ENCODE data around the gene NSMCE3.

NSMCE3 gene

DNA sequence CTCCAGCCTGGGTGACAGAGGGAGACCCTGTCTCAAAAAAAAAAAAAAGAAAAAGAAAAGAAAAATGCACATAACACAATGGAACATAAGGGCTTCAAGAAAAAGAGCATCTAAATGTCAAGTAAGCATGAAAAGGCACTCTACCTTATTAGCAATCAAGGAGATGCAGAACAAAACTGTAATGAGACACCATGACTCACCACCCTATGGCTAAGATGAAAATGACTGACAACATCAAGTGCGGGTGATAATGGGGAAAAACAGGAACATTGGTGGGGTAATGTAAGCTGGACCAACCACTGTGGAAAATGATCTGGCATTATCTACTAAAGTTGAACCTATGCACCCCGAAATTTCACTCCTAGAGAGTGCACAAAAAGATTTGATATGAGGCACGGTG lies 19.6 kb upstream of the NSMCE3 start:
- Histone ChIP-seq H3K9me3 (ENCODE audit: insufficient read depth, low read length) (no peaks in the 10 kb centered on the region), H4K20me1 (ENCODE audit: insufficient read depth, low read length) (no peaks in the 10 kb centered on the region), H3K9ac (ENCODE audit: low read length) (no peak overlapping the region), H3K36me3 (replicated peaks; ENCODE audit: low read depth, low read length) (no peaks in the 10 kb centered on the region), H3K27ac (ENCODE audit: low read length) (no peak overlapping the region), H3K79me2 (ENCODE audit: low read length) (no peaks in the 10 kb centered on the region), H3K4me2 (ENCODE audit: low read length) (no peak overlapping the region), H3K4me3 (ENCODE audit: low read length) (no peak overlapping the region), H3K27me3 (ENCODE audit: low read depth, low read length) (no peaks in the 10 kb centered on the region), H3K4me1 (ENCODE audit: low read length) (no peaks in the 10 kb centered on the region), H2AFZ (ENCODE audit: low read depth, low read length) (no peak overlapping the region)
- TF ChIP-seq, protein P1, sequence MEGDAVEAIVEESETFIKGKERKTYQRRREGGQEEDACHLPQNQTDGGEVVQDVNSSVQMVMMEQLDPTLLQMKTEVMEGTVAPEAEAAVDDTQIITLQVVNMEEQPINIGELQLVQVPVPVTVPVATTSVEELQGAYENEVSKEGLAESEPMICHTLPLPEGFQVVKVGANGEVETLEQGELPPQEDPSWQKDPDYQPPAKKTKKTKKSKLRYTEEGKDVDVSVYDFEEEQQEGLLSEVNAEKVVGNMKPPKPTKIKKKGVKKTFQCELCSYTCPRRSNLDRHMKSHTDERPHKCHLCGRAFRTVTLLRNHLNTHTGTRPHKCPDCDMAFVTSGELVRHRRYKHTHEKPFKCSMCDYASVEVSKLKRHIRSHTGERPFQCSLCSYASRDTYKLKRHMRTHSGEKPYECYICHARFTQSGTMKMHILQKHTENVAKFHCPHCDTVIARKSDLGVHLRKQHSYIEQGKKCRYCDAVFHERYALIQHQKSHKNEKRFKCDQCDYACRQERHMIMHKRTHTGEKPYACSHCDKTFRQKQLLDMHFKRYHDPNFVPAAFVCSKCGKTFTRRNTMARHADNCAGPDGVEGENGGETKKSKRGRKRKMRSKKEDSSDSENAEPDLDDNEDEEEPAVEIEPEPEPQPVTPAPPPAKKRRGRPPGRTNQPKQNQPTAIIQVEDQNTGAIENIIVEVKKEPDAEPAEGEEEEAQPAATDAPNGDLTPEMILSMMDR (IDR thresholded peaks at IDR 0.05; ENCODE audit: low read depth, low read length), result no peak
- no peak for TF ChIP-seq EZH2phosphoT487 (IDR thresholded peaks at IDR 0.05; ENCODE audit: low read depth)

- H3K9ac ChIP-seq (ENCODE audit: low read length), result no peak overlapping the region
- TF ChIP-seq EZH2phosphoT487 (IDR thresholded peaks at IDR 0.05; ENCODE audit: low read depth), result no peak
- TF ChIP-seq, protein P1 (IDR thresholded peaks at IDR 0.05; ENCODE audit: low read depth, low read length), result no peak
- no peak overlapping the region for H3K4me2 ChIP-seq (ENCODE audit: low read length)
- no peaks in the 10 kb centered on the region for H3K36me3 ChIP-seq (replicated peaks; ENCODE audit: low read depth, low read length)
- H3K27ac ChIP-seq (ENCODE audit: low read length), result no peak overlapping the region
- no peak overlapping the region for H2AFZ ChIP-seq (ENCODE audit: low read depth, low read length)
- H4K20me1 ChIP-seq (ENCODE audit: insufficient read depth, low read length), result no peaks in the 10 kb centered on the region
- no peaks in the 10 kb centered on the region for H3K27me3 ChIP-seq (ENCODE audit: low read depth, low read length)
- no peaks in the 10 kb centered on the region for H3K4me1 ChIP-seq (ENCODE audit: low read length)
- 0 out of 2 replicates have a peak, but pooled peaks cover 3% of the 10 kb centered on the region for H3K9me3 ChIP-seq (ENCODE audit: insufficient read depth, low read length)
- no peaks in the 10 kb centered on the region for H3K79me2 ChIP-seq (ENCODE audit: low read length)
- no peak overlapping the region for H3K4me3 ChIP-seq (ENCODE audit: low read length)
These were observed 15.8 kb upstream of the NSMCE3 start for GRCh38 chr15:29285386-29285785.

DNA sequence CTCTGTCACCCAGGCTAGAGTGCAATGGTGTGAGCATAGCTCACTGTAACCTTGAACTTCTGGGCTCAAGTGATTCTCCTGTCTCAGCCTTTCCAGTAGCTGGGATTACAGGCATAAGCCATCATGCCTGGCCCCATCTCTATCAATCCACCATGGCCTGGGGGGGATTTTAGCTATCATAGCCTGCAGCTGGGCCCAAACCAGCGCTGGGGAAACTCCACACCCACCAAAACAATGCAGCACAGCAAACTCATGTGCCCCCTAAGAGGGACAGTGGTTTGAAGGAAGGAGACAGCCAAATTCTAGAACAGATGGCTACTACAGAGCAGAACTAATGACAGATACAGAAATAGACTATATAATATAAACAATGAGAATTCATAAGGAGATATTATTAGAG lies 13.8 kb upstream of the NSMCE3 start:
- H4K20me1 ChIP-seq (ENCODE audit: insufficient read depth, low read length), result no peaks in the 10 kb centered on the region
- H3K27me3 ChIP-seq (ENCODE audit: low read depth, low read length), result no peaks in the 10 kb centered on the region
- no peak overlapping the region for H3K27ac ChIP-seq (ENCODE audit: low read length)
- no peaks in the 10 kb centered on the region for H3K4me1 ChIP-seq (ENCODE audit: low read length)
- no peak overlapping the region for H2AFZ ChIP-seq (ENCODE audit: low read depth, low read length)
- no peaks in the 10 kb centered on the region for H3K79me2 ChIP-seq (ENCODE audit: low read length)
- H3K9me3 ChIP-seq (ENCODE audit: insufficient read depth, low read length), result 0 out of 2 replicates have a peak, but pooled peaks cover 3% of the 10 kb centered on the region
- no peaks in the 10 kb centered on the region for H3K36me3 ChIP-seq (replicated peaks; ENCODE audit: low read depth, low read length)
- H3K4me2 ChIP-seq (ENCODE audit: low read length), result no peak overlapping the region
- H3K4me3 ChIP-seq (ENCODE audit: low read length), result no peak overlapping the region
- no peak for TF ChIP-seq EZH2phosphoT487 (IDR thresholded peaks at IDR 0.05; ENCODE audit: low read depth)
- TF ChIP-seq, protein P1 (IDR thresholded peaks at IDR 0.05; ENCODE audit: low read depth, low read length), result no peak
- no peak overlapping the region for H3K9ac ChIP-seq (ENCODE audit: low read length)

- Histone ChIP-seq H3K27ac (ENCODE audit: low read length) (no peak overlapping the region), H3K4me3 (ENCODE audit: low read length) (no peak overlapping the region), H3K9me3 (ENCODE audit: insufficient read depth, low read length) (0 out of 2 replicates have a peak, but pooled peaks cover 3% of the 10 kb centered on the region), H3K36me3 (replicated peaks; ENCODE audit: low read depth, low read length) (no peaks in the 10 kb centered on the region), H3K79me2 (ENCODE audit: low read length) (no peaks in the 10 kb centered on the region), H2AFZ (ENCODE audit: low read depth, low read length) (no peak overlapping the region), H3K27me3 (ENCODE audit: low read depth, low read length) (no peaks in the 10 kb centered on the region), H4K20me1 (ENCODE audit: insufficient read depth, low read length) (no peaks in the 10 kb centered on the region), H3K4me1 (ENCODE audit: low read length) (no peaks in the 10 kb centered on the region), H3K4me2 (ENCODE audit: low read length) (no peak overlapping the region), H3K9ac (ENCODE audit: low read length) (no peak overlapping the region)
- TF ChIP-seq, protein P1 (IDR thresholded peaks at IDR 0.05; ENCODE audit: low read depth, low read length), result no peak
- TF ChIP-seq EZH2phosphoT487 (IDR thresholded peaks at IDR 0.05; ENCODE audit: low read depth), result no peak
These were observed 10.9 kb upstream of the NSMCE3 start for GRCh38 chr15:29280514-29280913.
